HG03575 (cell line): Measurements from ENCODE around the gene SLC39A8.
"Not testable (repeated sequence)": the region's sequence is repeated elsewhere in the genome, so short reads cannot be mapped to it uniquely, and the experiment has no call there.

Experiments
- ATAC-seq: cut with Tn5 transposase; IDR thresholded peaks from one replicate; pipeline ENCODE4 v1.9.1; 2021; ENCODE audit not compliant: unreplicated experiment, insufficient number of reproducible peaks, low FRiP score; ENCODE audit errors: extremely low read depth

The SLC39A8 gene

GRCh38 chr4:102344954-102345794, at the start of gene SLC39A8:
Gene SLC39A8 (minus strand): TSS chr4:102345482. CDS start chr4:102344662, 820 bp downstream.
- peak; percentile 76 for ATAC-seq

GRCh38 chr4:102392033-102392744, 46.9 kb upstream of the SLC39A8 start:
- ATAC-seq: no peak

DNA sequence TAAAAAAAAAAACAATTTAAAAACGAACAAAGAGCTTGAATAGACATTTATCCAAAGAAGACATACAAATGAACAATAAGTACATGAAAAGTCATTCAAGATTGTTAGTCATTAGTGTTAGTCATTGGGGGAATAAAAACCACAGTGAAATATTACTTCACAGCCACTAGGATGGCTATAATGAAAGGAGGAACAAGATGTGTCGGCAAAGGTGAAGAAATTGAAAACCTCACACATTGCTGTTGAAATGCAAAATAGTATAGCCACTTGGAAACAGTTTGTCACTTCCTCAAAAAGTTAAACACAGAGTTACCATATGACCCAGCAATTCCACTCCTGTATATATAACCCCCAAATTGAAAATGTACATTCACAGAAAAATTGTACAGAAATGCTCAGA, 45.2 kb upstream of the SLC39A8 start:
- ATAC-seq: peak; percentile 72

DNA sequence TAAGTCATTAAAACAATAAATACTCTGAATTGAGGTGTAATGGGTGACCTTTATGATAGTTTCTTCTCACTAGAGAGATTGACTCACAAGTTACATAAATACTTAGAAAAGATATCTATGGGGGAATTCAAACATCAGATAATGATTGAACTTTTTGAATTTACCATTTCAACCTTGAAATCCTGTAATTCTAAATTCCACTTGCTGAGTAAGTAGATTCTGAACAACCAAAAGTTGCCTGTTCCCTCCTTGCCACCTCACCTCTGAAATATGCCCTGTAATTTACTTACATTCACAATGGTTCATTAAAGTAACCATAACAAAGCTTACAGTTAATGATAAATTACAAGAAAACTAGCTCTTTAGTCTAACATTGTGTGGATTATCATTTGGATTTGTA, 43.3 kb upstream of the SLC39A8 start:
- ATAC-seq: no peak

DNA sequence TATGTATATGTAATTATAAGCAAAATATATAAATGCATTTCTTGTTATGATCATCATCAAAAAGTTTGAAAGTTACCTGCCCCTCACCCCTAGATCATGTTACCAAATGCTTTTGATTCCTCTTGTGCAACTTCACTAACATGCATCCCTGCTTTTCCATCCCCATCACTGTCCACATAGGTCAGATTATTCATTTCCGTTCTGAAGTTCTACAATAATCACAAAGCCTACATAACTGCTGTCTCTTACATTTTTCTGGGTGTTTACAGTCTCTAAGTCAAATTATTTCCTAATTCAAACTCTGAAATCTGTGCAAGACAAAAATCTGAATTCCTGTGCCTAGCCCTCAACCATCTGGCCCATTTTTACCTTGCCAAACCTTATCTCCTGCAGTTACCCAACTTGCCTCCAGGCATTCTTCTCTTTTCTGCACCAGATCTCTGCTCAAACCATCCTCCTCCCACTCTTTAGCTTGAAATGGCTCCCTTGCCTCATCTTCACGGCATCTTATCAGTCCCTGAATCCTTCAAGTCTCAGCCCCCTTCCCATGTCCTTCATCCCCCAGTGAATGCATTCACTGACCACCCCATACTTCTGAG, 42.4 kb upstream of the SLC39A8 start:
- ATAC-seq: no peak

- ATAC-seq: no peak
Measured at GRCh38 chr4:102386966-102387365, 41.7 kb upstream of the SLC39A8 start.

DNA sequence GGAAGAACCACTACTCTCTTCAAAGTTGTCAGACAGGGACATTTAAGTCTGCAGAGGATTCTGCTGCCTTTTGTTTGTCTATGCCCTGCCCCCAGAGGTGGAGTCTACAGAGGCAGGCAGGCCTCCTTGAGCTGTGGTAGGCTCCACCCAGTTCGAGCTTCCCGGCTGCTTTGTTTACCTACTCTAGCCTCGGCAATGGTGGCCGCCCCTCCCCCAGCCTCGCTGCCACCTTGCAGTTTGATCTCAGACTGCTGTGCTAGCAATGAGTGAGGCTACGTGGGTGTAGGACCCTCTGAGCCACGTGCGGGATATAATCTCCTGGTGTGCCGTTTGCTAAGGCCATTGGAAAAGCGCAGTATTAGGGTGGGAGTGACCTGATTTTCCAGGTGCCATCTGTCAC, 35.0 kb upstream of the SLC39A8 start:
- ATAC-seq: not testable (repeated sequence)

GRCh38 chr4:102362922-102363432, 17.7 kb upstream of the SLC39A8 start:
- ATAC-seq: no peak

DNA sequence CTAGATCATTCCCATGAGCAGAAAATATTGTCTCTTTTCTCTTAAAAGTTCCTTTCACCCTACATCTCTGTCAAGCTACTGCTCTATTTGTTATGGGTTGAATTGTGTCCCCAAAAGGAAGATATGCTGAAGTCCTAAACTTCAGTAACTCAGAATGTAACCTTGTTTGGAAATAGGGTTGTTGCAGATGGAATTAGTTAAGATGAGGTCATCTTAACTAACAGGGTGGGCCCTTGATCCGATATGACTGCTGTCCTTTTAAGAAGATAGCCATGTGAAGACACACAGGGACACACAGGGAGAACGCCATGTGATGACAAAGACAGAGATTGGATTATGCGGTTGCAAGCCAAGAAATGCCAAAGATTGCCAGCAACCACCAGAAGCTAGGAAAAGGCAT, 12.8 kb upstream of the SLC39A8 start:
- no peak for ATAC-seq

DNA sequence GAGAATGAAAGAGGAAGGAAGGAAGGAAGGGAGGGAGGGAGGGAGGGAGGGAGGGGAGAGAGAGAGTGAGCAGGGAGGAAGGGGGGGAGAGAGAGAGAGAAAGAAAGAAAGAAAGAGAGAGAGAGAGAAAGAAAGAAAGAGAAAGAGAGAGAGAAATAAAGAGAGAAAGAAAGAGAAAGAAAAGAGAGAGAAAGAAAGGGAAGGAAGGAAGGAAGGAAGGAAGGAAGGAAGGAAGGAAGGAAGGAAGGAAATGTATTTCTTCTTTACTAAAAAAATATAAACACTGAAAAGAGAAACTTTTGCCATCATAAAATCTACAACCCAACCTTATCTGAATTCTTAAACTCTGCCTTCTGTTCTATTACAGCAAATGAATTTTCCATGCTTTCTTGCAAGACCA, 12.4 kb upstream of the SLC39A8 start:
- ATAC-seq: not testable (repeated sequence)

GRCh38 chr4:102356562-102357202, 11.4 kb upstream of the SLC39A8 start:
- ATAC-seq: no peak

DNA sequence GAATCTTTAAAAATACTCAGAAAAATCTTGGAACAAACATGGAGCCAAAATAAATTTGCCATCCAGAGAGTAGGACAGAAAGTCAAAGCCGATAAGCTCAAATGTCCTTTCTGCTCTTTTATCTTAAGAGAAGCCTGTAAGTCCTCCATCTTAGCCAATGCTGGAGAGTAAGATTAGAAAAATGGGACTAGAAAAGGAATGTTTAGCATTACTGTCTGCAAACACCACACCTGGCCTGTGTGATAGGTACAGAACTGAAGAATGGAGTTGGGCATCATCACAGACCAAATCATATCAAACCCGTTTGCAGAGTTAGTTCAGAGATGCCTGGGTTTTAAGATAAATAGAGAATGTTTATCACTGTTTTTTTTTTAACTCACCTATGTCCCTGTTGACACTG, 10.5 kb upstream of the SLC39A8 start:
- ATAC-seq: no peak

- ATAC-seq: no peak
Measured at GRCh38 chr4:102354671-102355454, 9.6 kb upstream of the SLC39A8 start.

DNA sequence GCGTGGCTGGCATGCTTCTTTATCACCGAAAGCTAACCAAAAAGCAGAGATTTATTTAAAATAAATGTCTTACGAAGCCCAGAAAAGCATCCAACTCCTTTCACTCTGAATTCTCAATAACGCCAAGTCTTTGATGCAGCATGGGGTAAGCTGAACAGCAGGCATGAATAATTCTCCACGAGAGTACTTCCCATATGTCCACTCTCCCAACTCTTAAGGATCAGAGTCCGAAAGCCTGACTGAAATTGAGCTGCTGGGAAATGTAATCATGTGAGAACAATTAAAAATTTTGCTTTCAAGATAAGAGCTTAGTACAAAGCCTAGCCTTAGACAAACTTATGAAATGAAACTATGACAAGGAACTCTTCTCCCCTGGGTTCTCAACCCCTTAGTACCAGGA, 7.5 kb upstream of the SLC39A8 start:
- ATAC-seq: no peak

DNA sequence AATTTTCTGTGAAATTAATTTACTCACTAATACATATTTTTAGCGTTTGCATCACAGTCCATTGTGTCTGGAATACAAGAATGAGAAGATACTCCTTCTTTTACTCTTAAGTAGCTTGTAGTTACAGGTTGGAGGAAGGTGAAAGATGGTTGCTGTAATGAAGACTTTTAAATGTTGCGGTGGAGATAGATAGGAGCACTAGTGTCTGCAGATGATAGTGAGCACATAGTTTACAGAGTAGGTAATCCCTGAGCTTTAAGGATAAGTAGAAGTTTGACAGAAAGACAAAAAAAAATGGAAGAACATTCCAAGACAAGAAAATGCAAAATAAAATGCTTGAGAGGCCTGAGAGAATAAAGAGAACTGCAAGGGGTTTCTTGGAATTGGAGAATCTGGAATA, 5.4 kb upstream of the SLC39A8 start:
- no peak for ATAC-seq

DNA sequence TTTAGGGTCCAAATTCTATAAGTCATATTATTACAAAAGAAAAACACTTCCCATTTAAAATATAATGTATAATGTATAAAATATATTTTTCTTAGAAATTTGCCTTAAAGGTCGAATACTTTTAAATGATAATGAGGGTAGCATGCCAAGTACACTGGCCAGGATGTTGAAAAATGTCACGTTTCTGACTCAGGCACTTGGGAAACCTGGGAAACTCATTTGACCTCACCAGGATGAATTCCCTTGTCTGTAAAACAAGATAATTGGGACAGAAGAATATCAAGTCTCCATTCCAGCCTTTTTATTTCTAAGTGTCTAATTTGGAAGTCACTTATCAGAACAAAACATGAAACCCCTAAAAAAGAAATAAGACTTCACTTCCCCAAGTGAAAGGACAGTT, 3.4 kb upstream of the SLC39A8 start:
- ATAC-seq: no peak

- no peak for ATAC-seq
Measured at GRCh38 chr4:102345795-102346100, 466 bp upstream of the SLC39A8 start.

GRCh38 chr4:102344520-102344953, 745 bp downstream of the SLC39A8 start:
- peak; percentile 16 for ATAC-seq
